HG02798 (cell line): ENCODE data around the gene CPT1B.
"Not testable (repeated sequence)": the region's sequence is repeated elsewhere in the genome, so short reads cannot be mapped to it uniquely, and the experiment has no call there.

ENCODE experiments used
- ATAC-seq: cut with Tn5 transposase; IDR thresholded peaks from one replicate; pipeline ENCODE4 v1.9.1; 2021; ENCODE audit warnings: mild to moderate bottlenecking; ENCODE audit not compliant: unreplicated experiment, poor library complexity

CPT1B gene

GRCh38 chr22:50548040-50548920 is 29.9 kb downstream of the CPT1B start:
- ATAC-seq, result no peak

GRCh38 chr22:50547263-50547985 is 30.8 kb downstream of the CPT1B start:
- no peak for ATAC-seq

DNA sequence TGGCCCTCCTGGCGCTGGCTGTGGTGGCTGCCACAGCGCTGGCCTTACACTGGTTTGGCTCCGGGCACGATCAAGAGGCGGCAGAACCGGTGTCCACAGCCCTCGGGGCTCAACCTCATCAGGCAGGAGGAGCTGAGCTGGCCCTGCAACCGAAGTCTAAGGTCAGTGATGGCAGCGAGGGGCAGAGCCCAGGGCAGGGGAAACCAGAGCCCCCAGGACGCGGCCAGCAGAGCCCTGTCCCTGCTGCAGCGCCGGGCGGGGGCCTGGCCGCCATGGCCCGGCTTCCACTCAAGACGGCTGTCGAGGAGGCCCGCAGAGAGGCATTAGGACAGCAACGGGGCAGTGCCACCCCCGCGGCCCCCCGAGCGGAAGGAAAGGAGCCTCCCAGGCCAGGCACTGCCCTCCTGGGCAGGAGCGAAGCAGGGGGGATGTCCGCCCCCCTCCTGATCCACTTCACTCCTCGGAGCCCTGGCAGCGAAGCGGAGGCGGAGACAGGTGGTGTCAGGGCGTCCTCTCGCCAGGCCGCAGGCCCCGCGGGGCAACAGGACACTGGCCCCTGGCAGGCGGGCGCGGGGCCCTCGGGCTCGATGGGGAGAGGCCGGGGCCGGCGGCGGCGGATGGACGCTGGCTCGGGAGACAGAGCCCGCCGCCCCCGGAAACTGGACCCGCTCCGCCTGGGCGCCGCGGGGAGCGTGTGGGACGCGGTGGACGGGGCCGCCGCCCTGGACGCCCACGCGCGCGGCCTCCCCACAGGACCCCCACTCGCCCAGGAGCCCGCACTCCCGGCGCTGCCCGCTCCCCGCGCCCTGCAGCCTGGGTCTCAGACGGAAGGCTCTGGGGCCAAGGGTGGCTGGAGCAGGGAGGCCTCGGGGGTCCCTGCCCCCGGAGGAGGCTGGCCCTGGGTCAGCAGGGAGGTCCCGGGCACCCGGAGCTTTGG is 31.6 kb downstream of the CPT1B start:
- no peak for ATAC-seq

DNA sequence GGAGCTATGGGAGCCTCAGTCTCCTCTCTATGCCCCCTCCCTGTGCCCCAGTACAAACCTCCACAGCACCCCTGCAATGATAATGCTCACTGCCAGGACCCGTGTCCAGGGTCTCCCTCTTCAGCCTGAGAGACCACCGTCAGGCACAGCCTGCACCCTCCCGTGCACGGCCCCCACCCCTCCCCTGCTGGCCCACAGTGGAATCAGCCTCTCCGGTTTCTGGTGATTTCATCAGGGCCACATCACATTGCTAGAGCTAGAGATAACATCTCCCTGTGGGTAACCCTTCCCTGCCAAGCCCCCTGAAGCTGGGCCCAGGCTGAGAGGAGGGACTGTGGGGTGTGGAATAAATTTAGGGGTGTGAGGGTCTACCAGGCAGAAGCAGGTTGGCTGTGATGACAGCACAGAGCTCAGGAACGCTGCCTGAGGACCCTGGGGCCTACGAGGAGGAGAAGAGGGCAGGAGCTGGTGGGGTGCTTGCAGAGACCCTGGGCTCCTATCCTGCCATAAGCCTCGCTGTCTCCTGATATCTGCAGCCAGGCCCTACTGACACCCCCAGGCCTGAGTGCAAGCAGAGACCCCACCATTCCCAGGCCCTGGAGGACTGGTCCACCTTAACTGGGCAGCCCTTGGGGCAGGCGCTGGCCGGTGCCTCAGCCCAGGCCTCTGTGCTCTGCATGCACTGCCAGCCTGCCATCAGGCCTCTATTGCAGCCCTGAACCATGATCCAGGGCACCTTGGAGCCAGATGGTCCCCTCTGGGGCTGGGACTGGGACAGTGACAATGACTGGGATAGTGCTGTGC is 32.5 kb downstream of the CPT1B start, which contains the start of gene KLHDC7B:
Gene KLHDC7B (plus strand): TSS at position 378 of the 804 bp plus-strand sequence. CDS start 345 bp downstream, at position 723.
- no peak for ATAC-seq

DNA sequence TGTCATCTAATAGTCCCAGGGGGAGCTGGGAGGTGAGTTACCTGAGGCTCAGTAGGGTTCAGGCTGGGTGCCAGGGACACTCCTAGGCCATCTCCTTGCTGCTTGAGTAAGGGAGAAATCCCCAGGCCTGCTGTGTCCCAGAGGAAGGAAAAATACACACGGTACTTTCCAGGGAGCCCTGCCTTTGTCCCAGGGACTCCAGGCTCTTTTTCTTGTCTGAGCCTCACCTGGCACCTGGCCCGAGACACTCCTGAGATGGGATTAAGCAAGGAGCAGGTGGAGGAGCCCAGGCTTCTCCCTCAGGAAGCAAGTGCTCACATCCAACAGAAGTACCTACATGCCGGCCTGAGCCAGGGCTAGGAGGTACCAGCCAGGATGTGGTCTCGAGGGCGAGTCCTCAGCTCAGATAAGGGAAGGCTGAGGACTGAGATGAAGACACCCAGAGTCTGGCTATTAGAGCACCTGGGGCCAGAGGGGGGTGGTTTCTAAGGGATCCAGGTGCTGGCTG is 33.4 kb downstream of the CPT1B start:
- ATAC-seq, result no peak

DNA sequence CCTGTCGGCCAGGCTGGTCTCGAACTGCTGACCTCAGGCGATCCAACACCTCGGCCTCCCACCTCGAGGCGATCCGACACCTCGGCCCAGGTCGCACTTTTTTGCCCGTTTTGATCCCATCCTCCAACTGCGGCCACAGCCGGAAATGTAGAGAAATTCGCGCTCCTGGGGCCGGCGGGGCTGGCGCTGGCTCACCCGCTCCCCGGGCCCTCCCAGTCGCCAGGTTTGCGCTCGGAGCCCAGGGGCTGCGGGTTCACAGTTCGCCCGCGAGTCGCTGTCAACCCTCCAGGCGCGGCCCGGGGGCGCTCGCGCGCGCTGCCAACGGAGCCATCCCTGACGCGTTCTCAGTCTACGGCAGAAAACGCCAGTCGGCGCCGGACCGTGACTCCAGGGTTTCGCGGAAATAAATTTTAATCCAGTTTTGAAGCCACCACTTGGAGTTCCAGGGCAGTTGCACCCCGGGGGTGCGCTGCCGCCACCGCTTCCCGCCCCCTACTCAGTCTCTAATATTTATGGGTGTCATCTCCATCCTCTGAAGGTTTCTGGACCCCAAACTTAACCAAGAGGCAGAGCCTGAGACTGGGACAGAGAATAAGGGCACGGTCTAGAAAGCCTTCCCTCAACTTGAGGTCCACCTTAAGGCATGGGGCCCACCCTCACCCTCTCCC is 34.0 kb downstream of the CPT1B start:
- no peak for ATAC-seq

DNA sequence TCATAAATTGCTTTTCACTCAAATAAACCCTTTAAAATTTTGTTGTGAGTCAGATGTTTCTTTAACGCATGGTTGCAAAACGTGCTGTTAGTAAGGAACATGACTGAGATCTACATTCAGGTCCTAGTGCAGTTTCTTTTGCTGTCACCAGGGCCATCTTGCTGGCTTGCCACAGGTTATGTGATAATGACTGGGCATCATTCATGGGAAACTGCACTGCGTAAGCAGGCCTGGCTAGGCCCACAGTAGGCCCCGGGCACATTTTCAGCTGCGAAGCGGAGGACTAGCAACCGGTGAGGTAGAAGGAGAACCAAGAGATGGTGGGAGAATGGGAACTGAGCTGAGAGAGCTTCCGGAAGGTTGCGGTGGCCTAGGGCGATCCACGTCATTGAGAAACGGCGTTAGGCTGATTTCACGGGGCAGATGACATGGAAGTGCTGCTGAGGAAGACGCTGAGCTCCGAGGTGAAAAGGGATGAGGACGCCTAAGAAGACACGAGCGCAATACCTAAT is 35.8 kb downstream of the CPT1B start:
- no peak for ATAC-seq

GRCh38 chr22:50541667-50542026 is 36.6 kb downstream of the CPT1B start:
- not testable (repeated sequence) for ATAC-seq

- ATAC-seq, result no peak
These were observed 37.8 kb downstream of the CPT1B start for GRCh38 chr22:50540381-50540780.

- no peak for ATAC-seq
These were observed 40.5 kb downstream of the CPT1B start for GRCh38 chr22:50537765-50538164.

DNA sequence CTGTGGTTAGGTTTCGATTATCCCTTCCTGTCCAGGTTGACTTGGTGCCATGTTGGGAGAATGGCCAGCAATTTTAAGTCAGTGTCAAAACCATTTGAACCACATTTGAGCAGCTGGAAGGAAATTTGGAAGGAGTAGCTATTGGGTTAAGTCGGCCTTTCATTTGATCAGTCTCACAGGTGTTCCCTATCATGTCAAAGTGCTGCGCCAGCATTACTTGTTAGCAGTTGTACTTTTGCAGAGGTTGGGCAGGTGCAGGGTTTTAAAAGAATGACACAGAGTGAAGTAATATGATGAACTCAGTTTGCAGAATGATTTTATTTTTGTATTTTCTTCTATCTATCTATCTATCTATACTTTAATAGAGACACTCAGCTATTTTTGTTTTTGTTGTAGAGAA is 42.0 kb downstream of the CPT1B start:
- ATAC-seq, result no peak

GRCh38 chr22:50535113-50535512 is 43.1 kb downstream of the CPT1B start:
- ATAC-seq, result no peak

DNA sequence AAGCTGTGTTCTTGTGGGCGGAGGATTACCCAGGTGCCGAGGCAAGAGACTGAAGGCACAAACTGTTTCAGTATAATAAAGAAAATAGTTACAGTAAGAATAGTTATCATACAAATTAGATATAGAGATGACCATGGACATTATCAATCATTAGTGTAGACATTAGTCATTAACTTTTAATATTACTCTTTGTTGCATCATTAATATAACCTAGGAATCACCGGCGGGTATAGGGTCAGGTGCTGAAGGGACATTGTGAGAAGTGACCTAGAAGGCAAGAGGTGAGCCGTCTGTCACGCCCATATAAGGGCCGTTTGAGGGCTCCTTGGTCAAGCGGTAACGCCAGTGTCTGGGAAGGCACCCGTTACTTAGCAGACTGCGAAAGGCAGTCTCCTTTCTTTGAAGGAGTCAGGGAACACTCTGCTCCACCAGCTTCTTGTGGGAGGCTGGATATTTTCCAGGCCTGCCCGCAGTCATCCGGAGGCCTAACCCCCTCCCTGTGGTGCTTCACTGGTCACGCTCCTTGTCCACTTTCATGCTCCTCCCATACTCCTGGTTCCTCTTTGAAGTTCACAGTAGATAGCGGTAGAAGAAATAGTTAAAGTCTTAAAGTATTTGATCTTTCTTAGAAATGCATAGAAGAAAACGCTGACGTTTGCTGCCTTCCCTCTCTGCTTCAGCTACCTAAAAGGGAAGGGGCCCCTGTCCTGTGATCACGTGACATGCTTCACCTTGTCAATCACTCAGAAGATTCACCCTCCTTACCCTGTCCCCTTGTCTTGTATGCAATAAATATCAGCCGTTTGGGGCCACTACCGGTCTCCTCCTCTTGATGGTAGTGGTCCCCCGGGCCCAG is 44.1 kb downstream of the CPT1B start:
- ATAC-seq, result not testable (repeated sequence)

GRCh38 chr22:50532824-50533796 is 45.1 kb downstream of the CPT1B start:
- no peak for ATAC-seq

DNA sequence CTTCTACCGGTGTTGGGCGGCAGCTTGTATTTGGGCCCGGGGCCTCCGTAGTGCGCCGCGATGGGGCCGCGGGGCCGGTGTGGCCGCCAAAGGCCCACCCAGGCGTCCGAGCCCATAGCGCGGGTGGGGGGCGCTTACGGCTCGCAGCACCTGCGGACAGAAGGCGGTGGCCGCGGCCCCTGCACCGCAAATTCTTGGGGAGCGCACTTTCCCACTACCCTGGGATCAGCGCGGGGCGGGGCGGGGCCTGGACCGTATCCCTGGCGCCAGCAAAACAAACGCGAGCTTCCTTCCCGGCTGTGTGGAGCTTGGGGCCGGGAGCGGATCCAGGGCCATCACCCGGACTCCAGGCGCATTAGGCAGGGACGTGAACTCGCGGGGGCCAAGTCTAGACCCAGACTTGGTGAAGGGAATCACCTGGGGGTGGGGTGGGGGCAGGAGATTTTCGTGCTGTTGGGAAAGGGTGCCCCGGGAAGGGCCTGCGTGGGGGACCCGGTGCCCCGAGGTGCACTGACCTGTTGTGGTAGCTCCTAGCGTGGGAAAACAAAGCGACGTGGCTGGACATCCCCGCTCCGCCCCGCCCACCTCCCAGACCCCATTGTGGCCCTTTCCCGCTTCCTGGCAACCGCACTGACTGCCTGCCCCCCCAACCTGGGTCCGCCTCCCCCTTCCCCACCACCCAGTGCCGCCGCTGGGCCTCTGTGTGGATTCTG is 46.1 kb downstream of the CPT1B start:
- no peak for ATAC-seq

GRCh38 chr22:50531546-50531961 is 46.7 kb downstream of the CPT1B start:
- ATAC-seq, result peak; percentile 29
